Prostate gland (tissue), 2 donors: ENCODE results near the gene XXYLT1. TPM values are rescaled to one million over a fixed set of nuclear protein-coding genes. Genes with fewer than 3 reads are reported as not detected.

ENCODE experiments used
- DNase-seq: peaks from one replicate; pipeline ENCODE4 v3.0.0-alpha.2; 2019; ENCODE audit warnings: low spot score
- H3K27ac ChIP-seq, 2 donors: fragments of 200-600 bp; sonication (generic); 2 replicates each; pipeline ENCODE4 v1.5.1; 2017 to 2019
- H3K27me3 ChIP-seq: fragments of 200-600 bp; sonication (generic); replicated peaks from 2 replicates; pipeline ENCODE4 v1.5.1; 2019; ENCODE audit not compliant: insufficient read depth
- H3K36me3 ChIP-seq, 2 donors: fragments of 200-600 bp; sonication (generic); 1 replicate in 1 of 2; 2 replicates in 1 of 2; pipeline versions ENCODE4 v1.5.1 to v1.8.1; 2017 to 2019
- H3K4me1 ChIP-seq: fragments of 200-600 bp; sonication (generic); replicated peaks from 2 replicates; pipeline ENCODE4 v1.5.1; 2019
- H3K4me3 ChIP-seq, 2 donors: fragments of 200-600 bp; sonication (generic); 2 replicates each; pipeline ENCODE4 v1.5.1; 2017 to 2019
- H3K9me3 ChIP-seq: fragments of 200-600 bp; sonication (generic); 2 replicates; pipeline ENCODE4 v1.5.1; 2017
- CTCF ChIP-seq, 4 experiments: fragments of 200-600 bp in 2 of 4; fragments of 450-650 bp in 2 of 4; sonication (generic) in 2 of 4; IDR thresholded peaks; 1 replicate in 3 of 4; 2 replicates in 1 of 4; pipeline ENCODE4 v1.5.1; 2016 to 2019; ENCODE audit warnings: antibody characterized with exemption in 4 of 4, mild to moderate bottlenecking in 2 of 4, moderate library complexity in 2 of 4
- POLR2A ChIP-seq: fragments of 450-650 bp; IDR thresholded peaks from one replicate; pipeline ENCODE4 v1.6.1; 2016; ENCODE audit warnings: antibody characterized with exemption, mild to moderate bottlenecking
- POLR2AphosphoS5 ChIP-seq: sonication (generic); formaldehyde crosslinking; IDR thresholded peaks from one replicate; pipeline ENCODE4 v1.6.1; 2017; ENCODE audit warnings: antibody characterized with exemption
- WGBS: methylation state at CpG from one replicate; pipeline ENCODE4 v1.1.5; 2018; 5-methylcytosine and 5-hydroxymethylcytosine counted together
- intact Hi-C: fragments of 100-400 bp; cut with DNase I; formaldehyde crosslinking; loops from one replicate; pipeline ENCODE4 v1.14.2; 2022
- total RNA-seq, 2 donors: library from RNA; depleted of rRNA; stranded (reverse); fragments of >200 nt; gene quantifications; one replicate each; pipeline ENCODE4 v1.1.0, GENCODE V29; 2016

XXYLT1 gene
- total RNA-seq, 2 donors from 2014 or later, result 14.9 to 22.7 TPM

- H3K4me1 ChIP-seq, result no peaks in the 10 kb centered on the region
- H3K4me3 ChIP-seq, result no peak overlapping the region
- intact Hi-C loops, result no loop called here
- no peaks in the 10 kb centered on the region for H3K36me3 ChIP-seq
- H3K27ac ChIP-seq, result no peak overlapping the region
- 91% methylated on average over 24 of the region's 24 CpGs for WGBS
- DNase-seq, result no peak
- no peaks in the 10 kb centered on the region for H3K27me3 ChIP-seq
- TF ChIP-seq POLR2A, result no peak
- TF ChIP-seq POLR2AphosphoS5, result no peak
- TF ChIP-seq CTCF (IDR thresholded peaks at IDR 0.05), result no peak
- no peaks in the 10 kb centered on the region for H3K9me3 ChIP-seq
Measured at GRCh38 chr3:195247086-195247862, 23.7 kb downstream of the XXYLT1 start.

- no peak overlapping the region for H3K27ac ChIP-seq
- intact Hi-C loops, result no loop called here
- H3K36me3 ChIP-seq, result no peaks in the 10 kb centered on the region
- H3K27me3 ChIP-seq, result no peaks in the 10 kb centered on the region
- no peak for DNase-seq
- no peak for TF ChIP-seq CTCF (IDR thresholded peaks at IDR 0.05)
- TF ChIP-seq POLR2AphosphoS5, result no peak
- no peak for TF ChIP-seq POLR2A
- H3K4me3 ChIP-seq, result no peak overlapping the region
- H3K9me3 ChIP-seq, result no peaks in the 10 kb centered on the region
- no peaks in the 10 kb centered on the region for H3K4me1 ChIP-seq
- WGBS, result 93% methylated on average over 9 of the region's 9 CpGs
Measured at GRCh38 chr3:195246581-195246995, 24.4 kb downstream of the XXYLT1 start.

- Histone ChIP-seq H3K27ac (no peak overlapping the region), H3K9me3 (no peaks in the 10 kb centered on the region), H3K4me3 (no peak overlapping the region), H3K36me3 (no peaks in the 10 kb centered on the region), H3K4me1 (no peaks in the 10 kb centered on the region), H3K27me3 (no peaks in the 10 kb centered on the region)
- no peak for DNase-seq
- TF ChIP-seq POLR2A (no peak), CTCF (IDR thresholded peaks at IDR 0.05) (no peak), POLR2AphosphoS5 (no peak)
- intact Hi-C loops, result no loop called here
- WGBS, result 94% methylated on average over 16 of the region's 16 CpGs
Measured at GRCh38 chr3:195245531-195245951, 25.4 kb downstream of the XXYLT1 start.

GRCh38 chr3:195241592-195242355, 29.2 kb downstream of the XXYLT1 start:
- Histone ChIP-seq H3K9me3 (no peaks in the 10 kb centered on the region), H3K27me3 (no peaks in the 10 kb centered on the region), H3K27ac (no peak overlapping the region), H3K36me3 (no peaks in the 10 kb centered on the region), H3K4me3 (no peak overlapping the region), H3K4me1 (no peaks in the 10 kb centered on the region)
- TF ChIP-seq POLR2AphosphoS5, result no peak
- no peak for TF ChIP-seq CTCF (IDR thresholded peaks at IDR 0.05)
- no peak for TF ChIP-seq POLR2A
- intact Hi-C loops, result loop anchor here (5.0 kb wide), 1 partner anchor 34 kb away; no protein-coding TSS in a partner anchor
- DNase-seq, result no peak
- WGBS, result 94% methylated on average over 12 of the region's 12 CpGs
